Mononuclear cell (primary cell): ENCODE measurements around the gene VANGL2. TPM values are rescaled to one million over a fixed set of nuclear protein-coding genes. Genes with fewer than 3 reads are reported as not detected.

Source experiments
- H3K27me3 ChIP-seq: 2 replicates; pipeline ENCODE4 v1.6.0; 2011; ENCODE audit warnings: low read length, control low read depth; ENCODE audit not compliant: insufficient read depth
- H3K4me1 ChIP-seq: 2 replicates; pipeline ENCODE4 v1.5.1; 2011; ENCODE audit warnings: mild to moderate bottlenecking, low read length, control low read depth; ENCODE audit not compliant: insufficient read depth
- H3K4me3 ChIP-seq: 2 replicates; pipeline ENCODE4 v1.5.1; 2011; ENCODE audit warnings: mild to moderate bottlenecking, low read length, moderate library complexity
- H3K9me3 ChIP-seq: 2 replicates; pipeline ENCODE4 v1.5.1; 2011; ENCODE audit warnings: low read depth, mild to moderate bottlenecking, control low read depth, low read length
- total RNA-seq: library from RNA; depleted of rRNA; stranded (reverse); fragments of >200 nt; gene quantifications from one replicate; pipeline ENCODE4 v1.2.3, GENCODE V29; 2012

The VANGL2 gene
- total RNA-seq, 1 donor = under 0.01 TPM

- H3K4me1 ChIP-seq = peaks cover 26% of the 10 kb centered on the region
- no peaks in the 10 kb centered on the region for H3K9me3 ChIP-seq
- H3K4me3 ChIP-seq = no peak overlapping the region
- H3K27me3 ChIP-seq = no peaks in the 10 kb centered on the region
Observed at GRCh38 chr1:160439718-160440117, 39.4 kb downstream of the VANGL2 start.

- no peaks in the 10 kb centered on the region for H3K27me3 ChIP-seq
- no peaks in the 10 kb centered on the region for H3K9me3 ChIP-seq
- no peak overlapping the region for H3K4me3 ChIP-seq
- H3K4me1 ChIP-seq = peaks cover 14% of the 10 kb centered on the region
Observed at GRCh38 chr1:160446945-160447600, 46.7 kb downstream of the VANGL2 start.

- H3K4me3 ChIP-seq = no peak overlapping the region
- H3K4me1 ChIP-seq = peaks cover 13% of the 10 kb centered on the region
- no peaks in the 10 kb centered on the region for H3K9me3 ChIP-seq
- no peaks in the 10 kb centered on the region for H3K27me3 ChIP-seq
Observed at GRCh38 chr1:160449494-160449893, 49.1 kb downstream of the VANGL2 start.

- Histone ChIP-seq H3K27me3 (no peaks in the 10 kb centered on the region), H3K4me1 (peaks cover 16% of the 10 kb centered on the region), H3K4me3 (no peak overlapping the region), H3K9me3 (no peaks in the 10 kb centered on the region)
Observed at GRCh38 chr1:160451119-160451858, 50.9 kb downstream of the VANGL2 start.

GRCh38 chr1:160451859-160452232 lies 51.5 kb downstream of the VANGL2 start:
- H3K27me3 ChIP-seq = no peaks in the 10 kb centered on the region
- H3K4me3 ChIP-seq = no peak overlapping the region
- H3K4me1 ChIP-seq = peaks cover 13% of the 10 kb centered on the region
- no peaks in the 10 kb centered on the region for H3K9me3 ChIP-seq

GRCh38 chr1:160453443-160453842 lies 53.1 kb downstream of the VANGL2 start:
- H3K27me3 ChIP-seq = no peaks in the 10 kb centered on the region
- no peak overlapping the region for H3K4me3 ChIP-seq
- H3K4me1 ChIP-seq = peaks cover 7% of the 10 kb centered on the region
- H3K9me3 ChIP-seq = no peaks in the 10 kb centered on the region

GRCh38 chr1:160454371-160455152 lies 54.2 kb downstream of the VANGL2 start:
- Histone ChIP-seq H3K4me3 (no peak overlapping the region), H3K9me3 (no peaks in the 10 kb centered on the region), H3K27me3 (no peaks in the 10 kb centered on the region), H3K4me1 (peaks cover 7% of the 10 kb centered on the region)

- Histone ChIP-seq H3K4me3 (no peak overlapping the region), H3K27me3 (no peaks in the 10 kb centered on the region), H3K4me1 (peaks cover 11% of the 10 kb centered on the region), H3K9me3 (no peaks in the 10 kb centered on the region)
Observed at GRCh38 chr1:160455153-160455517, 54.8 kb downstream of the VANGL2 start.

GRCh38 chr1:160459056-160459455 lies 58.7 kb downstream of the VANGL2 start:
- no peaks in the 10 kb centered on the region for H3K27me3 ChIP-seq
- no peaks in the 10 kb centered on the region for H3K9me3 ChIP-seq
- no peak overlapping the region for H3K4me3 ChIP-seq
- peaks cover 20% of the 10 kb centered on the region for H3K4me1 ChIP-seq

- H3K4me3 ChIP-seq = no peak overlapping the region
- peaks cover 16% of the 10 kb centered on the region for H3K4me1 ChIP-seq
Observed at GRCh38 chr1:160459687-160460086, 59.3 kb downstream of the VANGL2 start.

GRCh38 chr1:160460214-160460642 lies 59.9 kb downstream of the VANGL2 start:
- H3K9me3 ChIP-seq = no peaks in the 10 kb centered on the region
- H3K4me3 ChIP-seq = no peak overlapping the region
- no peaks in the 10 kb centered on the region for H3K27me3 ChIP-seq
- peaks cover 19% of the 10 kb centered on the region for H3K4me1 ChIP-seq

More at GRCh38 chr1:160459687-160460086, 59.3 kb downstream of the VANGL2 start:
- Histone ChIP-seq H3K9me3 (no peaks in the 10 kb centered on the region), H3K27me3 (no peaks in the 10 kb centered on the region)

GRCh38 chr1:160460683-160461287 lies 60.4 kb downstream of the VANGL2 start:
- H3K9me3 ChIP-seq = no peaks in the 10 kb centered on the region
- no peaks in the 10 kb centered on the region for H3K27me3 ChIP-seq
- peaks cover 21% of the 10 kb centered on the region for H3K4me1 ChIP-seq
- no peak overlapping the region for H3K4me3 ChIP-seq

GRCh38 chr1:160465123-160465522 lies 64.8 kb downstream of the VANGL2 start:
- H3K9me3 ChIP-seq = no peaks in the 10 kb centered on the region
- H3K4me3 ChIP-seq = no peak overlapping the region
- H3K27me3 ChIP-seq = no peaks in the 10 kb centered on the region
- H3K4me1 ChIP-seq = peaks cover 21% of the 10 kb centered on the region

GRCh38 chr1:160466961-160467360 lies 66.6 kb downstream of the VANGL2 start:
- Histone ChIP-seq H3K4me1 (peaks cover 15% of the 10 kb centered on the region), H3K9me3 (no peaks in the 10 kb centered on the region), H3K27me3 (no peaks in the 10 kb centered on the region), H3K4me3 (no peak overlapping the region)

GRCh38 chr1:160467576-160467975 lies 67.2 kb downstream of the VANGL2 start:
- Histone ChIP-seq H3K4me3 (no peak overlapping the region), H3K4me1 (peaks cover 15% of the 10 kb centered on the region), H3K27me3 (no peaks in the 10 kb centered on the region), H3K9me3 (no peaks in the 10 kb centered on the region)
